ENCODE results near the gene EIF2S3.

- TF ChIP-seq CTCF (IDR thresholded peaks at IDR 0.05 in 2 of 3, conservative IDR thresholded peaks at IDR 0.05 in 1 of 3; ENCODE audit: control insufficient read depth in 2 of 3, extremely low read depth in 1 of 3, insufficient read depth in 1 of 3, low read depth in 3 of 3, low read length in 3 of 3), result no peak
- no peak for TF ChIP-seq RELA (IDR thresholded peaks at IDR 0.05; ENCODE audit: borderline replicate concordance, partially characterized antibody)
- TF ChIP-seq POLR2A (IDR thresholded peaks at IDR 0.05; ENCODE audit: low read depth, low read length), result no peak
- no peak for TF ChIP-seq CHD2 (IDR thresholded peaks at IDR 0.05; ENCODE audit: borderline replicate concordance, low read depth, low read length)
- no peak for TF ChIP-seq REST (IDR thresholded peaks at IDR 0.05; ENCODE audit: low read depth, low read length)
- TF ChIP-seq EZH2 (IDR thresholded peaks at IDR 0.05; ENCODE audit: borderline replicate concordance, control insufficient read depth, low read depth, low read length), result no peak
- no peak for TF ChIP-seq SIN3A (IDR thresholded peaks at IDR 0.05; ENCODE audit: low read depth, low read length)
- TF ChIP-seq KDM1A (IDR thresholded peaks at IDR 0.05; ENCODE audit: borderline replicate concordance), result no peak
- no peak for TF ChIP-seq TAF1 (IDR thresholded peaks at IDR 0.05; ENCODE audit: borderline replicate concordance, low read depth, low read length)
- TF ChIP-seq ESRRA (IDR thresholded peaks at IDR 0.05; ENCODE audit: low read length), result no peak
Measured at GRCh38 chrX:24117258-24117657, 62.5 kb downstream of the EIF2S3 start.
